Epithelial cell of proximal tubule (primary cell): ENCODE results near the gene TAGLN2. TPM values are rescaled to one million over a fixed set of nuclear protein-coding genes. Genes with fewer than 3 reads are reported as not detected.

Experiments used
- DNase-seq: peaks from one replicate; pipeline ENCODE4 v3.0.0-alpha.2; 2011; ENCODE audit warnings: low read depth
- H3K4me3 ChIP-seq: 2 replicates; pipeline ENCODE4 v1.5.1; 2011; ENCODE audit warnings: low read depth, mild to moderate bottlenecking, low read length
- total RNA-seq: library from RNA; depleted of rRNA; stranded (reverse); fragments of >200 nt; gene quantifications from 2 replicates; pipeline ENCODE4 v1.2.3, GENCODE V29; 2015
- TF ChIP-seq, protein P1 (sequence below): conservative IDR thresholded peaks from 2 replicates; pipeline ENCODE4 v1.5.1; 2012; ENCODE audit warnings: low read depth, mild to moderate bottlenecking, low read length

Gene TAGLN2
- total RNA-seq, 1 donor from 2014 or later = 584 TPM

DNA sequence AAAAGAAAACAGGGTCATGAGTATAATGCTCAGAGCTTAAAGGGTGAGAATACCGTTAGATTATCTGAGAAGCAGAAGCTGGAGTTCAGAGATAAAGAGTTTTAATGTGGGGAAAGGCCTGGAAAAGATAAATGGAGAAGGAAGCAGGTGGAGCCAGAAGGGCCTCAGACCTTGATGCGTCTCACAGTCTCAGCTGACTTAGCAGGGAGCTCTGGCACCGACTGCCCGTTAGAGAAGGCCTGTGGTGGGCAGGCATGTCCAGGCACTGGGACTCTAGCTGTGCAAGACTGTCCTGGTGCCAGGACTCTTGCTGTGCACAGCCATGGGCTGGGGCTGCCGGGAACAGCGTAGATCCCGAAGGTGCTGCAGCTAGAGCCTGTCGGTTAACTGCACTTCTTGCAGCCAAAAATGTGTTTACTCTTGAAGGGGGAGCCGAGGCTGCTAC is 32.5 kb upstream of the TAGLN2 start:
- DNase-seq = no peak
- no peak overlapping the region for H3K4me3 ChIP-seq
- TF ChIP-seq, protein P1, sequence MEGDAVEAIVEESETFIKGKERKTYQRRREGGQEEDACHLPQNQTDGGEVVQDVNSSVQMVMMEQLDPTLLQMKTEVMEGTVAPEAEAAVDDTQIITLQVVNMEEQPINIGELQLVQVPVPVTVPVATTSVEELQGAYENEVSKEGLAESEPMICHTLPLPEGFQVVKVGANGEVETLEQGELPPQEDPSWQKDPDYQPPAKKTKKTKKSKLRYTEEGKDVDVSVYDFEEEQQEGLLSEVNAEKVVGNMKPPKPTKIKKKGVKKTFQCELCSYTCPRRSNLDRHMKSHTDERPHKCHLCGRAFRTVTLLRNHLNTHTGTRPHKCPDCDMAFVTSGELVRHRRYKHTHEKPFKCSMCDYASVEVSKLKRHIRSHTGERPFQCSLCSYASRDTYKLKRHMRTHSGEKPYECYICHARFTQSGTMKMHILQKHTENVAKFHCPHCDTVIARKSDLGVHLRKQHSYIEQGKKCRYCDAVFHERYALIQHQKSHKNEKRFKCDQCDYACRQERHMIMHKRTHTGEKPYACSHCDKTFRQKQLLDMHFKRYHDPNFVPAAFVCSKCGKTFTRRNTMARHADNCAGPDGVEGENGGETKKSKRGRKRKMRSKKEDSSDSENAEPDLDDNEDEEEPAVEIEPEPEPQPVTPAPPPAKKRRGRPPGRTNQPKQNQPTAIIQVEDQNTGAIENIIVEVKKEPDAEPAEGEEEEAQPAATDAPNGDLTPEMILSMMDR = no peak

- TF ChIP-seq, protein P1 = no peak
- H3K4me3 ChIP-seq = no peak overlapping the region
- DNase-seq = no peak
These were observed 30.1 kb upstream of the TAGLN2 start for GRCh38 chr1:159955456-159955855.

GRCh38 chr1:159953536-159954515 is 28.5 kb upstream of the TAGLN2 start, which contains the start of gene SLAMF9:
Gene SLAMF9 (minus strand): TSS chr1:159954237. CDS start chr1:159954137, 100 bp downstream.
- no peak within 1 kb of the TSS for H3K4me3 ChIP-seq
- TF ChIP-seq, protein P1 = no peak
- DNase-seq = no peak

DNA sequence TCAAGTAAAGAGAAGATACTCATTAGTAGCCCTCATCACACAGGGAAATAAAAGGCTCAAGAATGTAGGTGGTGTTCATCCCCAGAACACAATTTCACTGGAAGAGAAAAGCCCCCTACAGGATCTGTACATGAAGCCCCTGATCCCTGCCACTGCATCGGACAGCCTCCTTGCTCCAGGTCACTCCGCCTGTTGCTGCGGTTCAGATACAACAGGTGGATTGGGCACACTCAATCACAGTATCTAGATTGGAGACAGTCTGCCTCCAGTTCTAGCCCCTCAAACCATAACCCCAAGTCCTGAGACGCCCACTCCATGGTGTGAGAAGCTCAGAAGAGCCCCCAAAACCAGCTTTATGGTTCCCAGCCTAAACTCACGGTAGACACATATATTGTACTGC is 27.6 kb upstream of the TAGLN2 start:
- H3K4me3 ChIP-seq = no peak overlapping the region
- no peak for DNase-seq
- TF ChIP-seq, protein P1 = no peak

DNA sequence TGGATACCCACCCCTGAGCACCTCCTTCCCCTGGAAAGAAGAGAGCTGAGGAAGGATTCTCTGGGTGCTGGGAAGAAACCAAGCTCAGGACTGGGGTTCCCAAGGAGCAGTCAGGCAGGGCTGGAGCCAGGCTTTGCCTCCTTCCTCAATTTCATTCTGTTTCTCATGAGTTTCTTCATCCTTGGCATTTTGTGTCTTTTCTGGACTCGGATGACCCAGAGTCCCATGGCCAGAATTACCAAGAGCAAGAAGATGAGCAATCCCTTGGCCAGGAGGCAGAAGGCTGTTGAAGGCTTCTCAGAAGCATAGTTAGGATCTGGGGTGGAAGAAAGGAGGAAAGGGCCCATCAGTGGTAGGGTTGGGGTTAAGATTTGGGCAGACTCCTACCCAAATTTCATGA is 26.2 kb upstream of the TAGLN2 start:
- TF ChIP-seq, protein P1 = no peak
- H3K4me3 ChIP-seq = no peak overlapping the region
- no peak for DNase-seq

DNA sequence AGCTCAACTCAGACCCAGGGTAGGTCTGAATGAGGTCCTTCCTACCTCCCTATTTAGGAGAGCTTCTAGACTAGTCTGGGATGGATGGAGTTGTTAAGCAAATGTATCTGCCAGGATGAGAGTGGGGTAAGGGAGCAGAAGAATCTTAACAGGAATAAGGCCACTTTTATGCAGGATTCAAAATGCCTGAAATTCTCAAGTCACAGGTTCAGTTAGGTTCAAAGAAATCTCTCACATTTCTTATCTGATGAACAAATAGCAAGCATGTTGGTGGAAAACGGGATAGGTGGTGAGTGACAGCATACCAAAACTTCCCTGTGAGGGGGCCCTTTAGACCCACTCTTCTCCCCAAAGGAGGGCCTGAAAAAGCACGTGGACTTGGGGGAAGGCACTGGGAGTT is 25.7 kb upstream of the TAGLN2 start:
- TF ChIP-seq, protein P1 = no peak
- no peak for DNase-seq
- no peak overlapping the region for H3K4me3 ChIP-seq
